Measurements from ENCODE around the gene STAG1.
"Not testable (repeated sequence)": the region's sequence is repeated elsewhere in the genome, so short reads cannot be mapped to it uniquely, and the experiment has no call there.

STAG1 gene

GRCh38 chr3:136485777-136486176 lies 266.4 kb downstream of the STAG1 start:
- DNase-seq = no peak

- no peak for DNase-seq
Measured at GRCh38 chr3:136476280-136476679, 275.9 kb downstream of the STAG1 start.

GRCh38 chr3:136474876-136475275 lies 277.3 kb downstream of the STAG1 start:
- DNase-seq = not testable (repeated sequence)

- no peak for DNase-seq
Measured at GRCh38 chr3:136473716-136474326, 278.4 kb downstream of the STAG1 start.

GRCh38 chr3:136465296-136465695 lies 286.9 kb downstream of the STAG1 start:
- no peak for DNase-seq

GRCh38 chr3:136464502-136464901 lies 287.7 kb downstream of the STAG1 start:
- DNase-seq = no peak

- no peak for DNase-seq
Measured at GRCh38 chr3:136463170-136463569, 289.0 kb downstream of the STAG1 start.

GRCh38 chr3:136457793-136458192 lies 294.4 kb downstream of the STAG1 start:
- no peak for DNase-seq

GRCh38 chr3:136456196-136456595 lies 296.0 kb downstream of the STAG1 start:
- no peak for DNase-seq

- no peak for DNase-seq
Measured at GRCh38 chr3:136444581-136444980, 307.6 kb downstream of the STAG1 start.

GRCh38 chr3:136437043-136437442 lies 315.1 kb downstream of the STAG1 start:
- no peak for DNase-seq

GRCh38 chr3:136434429-136434828 lies 317.7 kb downstream of the STAG1 start:
- no peak for DNase-seq

GRCh38 chr3:136432685-136433084 lies 319.5 kb downstream of the STAG1 start:
- no peak for DNase-seq

- DNase-seq = no peak
Measured at GRCh38 chr3:136428167-136428566, 324.0 kb downstream of the STAG1 start.

GRCh38 chr3:136427236-136427635 lies 324.9 kb downstream of the STAG1 start:
- DNase-seq = no peak

GRCh38 chr3:136414476-136414875 lies 337.7 kb downstream of the STAG1 start:
- DNase-seq = no peak

GRCh38 chr3:136412307-136412706 lies 339.9 kb downstream of the STAG1 start:
- no peak for DNase-seq

GRCh38 chr3:136409549-136409948 lies 342.6 kb downstream of the STAG1 start:
- no peak for DNase-seq

GRCh38 chr3:136404056-136404455 lies 348.1 kb downstream of the STAG1 start:
- no peak for DNase-seq

- no peak for DNase-seq
Measured at GRCh38 chr3:136396916-136397315, 355.3 kb downstream of the STAG1 start.

- DNase-seq = no peak
Measured at GRCh38 chr3:136390574-136390973, 361.6 kb downstream of the STAG1 start.

- DNase-seq = no peak
Measured at GRCh38 chr3:136387031-136387430, 365.1 kb downstream of the STAG1 start.

GRCh38 chr3:136385457-136385856 lies 366.7 kb downstream of the STAG1 start:
- DNase-seq = no peak

- no peak for DNase-seq
Measured at GRCh38 chr3:136381051-136381450, 371.1 kb downstream of the STAG1 start.

GRCh38 chr3:136380530-136380929 lies 371.6 kb downstream of the STAG1 start:
- no peak for DNase-seq

GRCh38 chr3:136378011-136378410 lies 374.2 kb downstream of the STAG1 start:
- no peak for DNase-seq
